Dermis microvascular lymphatic vessel endothelial cell (primary cell): ENCODE measurements around the gene SRGAP3. TPM values are rescaled to one million over a fixed set of nuclear protein-coding genes. Genes with fewer than 3 reads are reported as not detected.

Source experiments
- DNase-seq, 2 donors: peaks; one replicate each; pipeline versions ENCODE4 v3.0.0 to v3.0.0-alpha.2; 2010; ENCODE audit warnings: low read depth in 2 of 2
- total RNA-seq: library from RNA; depleted of rRNA; stranded (reverse); fragments of >200 nt; gene quantifications from 2 replicates; pipeline ENCODE4 v1.2.1, GENCODE V29; 2014

The SRGAP3 gene
- total RNA-seq, 1 donor from 2014 or later, result 1.0 TPM

DNA sequence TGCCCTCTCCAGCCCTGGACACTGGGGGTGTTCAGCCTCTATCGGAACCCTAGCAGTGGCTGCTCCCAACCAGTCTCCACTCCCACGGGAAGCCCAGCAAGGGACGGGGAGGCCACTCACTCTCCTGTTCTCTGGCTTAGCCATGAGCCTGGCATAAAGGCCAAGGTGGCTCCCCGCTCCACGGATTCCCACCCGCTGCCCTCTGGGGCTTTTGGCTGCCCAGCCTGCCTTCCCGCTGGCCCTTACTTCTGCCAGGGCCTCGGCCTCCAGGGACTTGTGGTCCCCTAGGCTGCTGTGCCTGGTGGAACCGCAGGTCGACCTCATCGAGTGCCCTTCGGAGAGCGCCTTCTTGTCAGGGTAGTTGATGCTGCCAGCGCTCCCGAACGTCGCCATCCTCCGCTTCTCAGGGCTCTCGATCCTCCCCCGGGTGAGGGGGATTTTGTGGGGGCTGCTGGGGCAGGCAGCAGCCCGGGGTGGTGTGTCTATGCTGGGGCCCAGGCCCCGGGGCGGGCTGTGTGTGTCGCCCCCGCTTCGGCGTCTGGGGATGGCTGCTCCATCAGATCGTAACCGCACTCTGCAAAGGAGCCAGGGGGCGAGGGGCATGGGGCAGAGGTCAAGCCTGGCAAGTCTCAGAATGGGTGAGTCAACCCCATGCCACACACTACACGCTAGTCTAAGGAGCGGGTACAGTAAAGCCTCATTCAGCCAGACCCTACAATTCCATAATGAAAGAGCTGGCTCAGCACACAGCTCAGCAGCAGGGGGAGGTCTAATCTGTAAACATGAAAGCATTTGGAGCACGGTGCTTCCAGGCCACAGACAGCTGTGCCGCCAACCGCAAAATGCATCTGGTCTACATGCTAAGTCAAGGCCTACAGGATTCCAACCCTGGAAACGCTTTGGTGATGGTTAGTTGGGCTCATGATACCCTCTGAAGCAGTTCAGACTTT is 258.9 kb downstream of the SRGAP3 start:
- no peak for DNase-seq

DNA sequence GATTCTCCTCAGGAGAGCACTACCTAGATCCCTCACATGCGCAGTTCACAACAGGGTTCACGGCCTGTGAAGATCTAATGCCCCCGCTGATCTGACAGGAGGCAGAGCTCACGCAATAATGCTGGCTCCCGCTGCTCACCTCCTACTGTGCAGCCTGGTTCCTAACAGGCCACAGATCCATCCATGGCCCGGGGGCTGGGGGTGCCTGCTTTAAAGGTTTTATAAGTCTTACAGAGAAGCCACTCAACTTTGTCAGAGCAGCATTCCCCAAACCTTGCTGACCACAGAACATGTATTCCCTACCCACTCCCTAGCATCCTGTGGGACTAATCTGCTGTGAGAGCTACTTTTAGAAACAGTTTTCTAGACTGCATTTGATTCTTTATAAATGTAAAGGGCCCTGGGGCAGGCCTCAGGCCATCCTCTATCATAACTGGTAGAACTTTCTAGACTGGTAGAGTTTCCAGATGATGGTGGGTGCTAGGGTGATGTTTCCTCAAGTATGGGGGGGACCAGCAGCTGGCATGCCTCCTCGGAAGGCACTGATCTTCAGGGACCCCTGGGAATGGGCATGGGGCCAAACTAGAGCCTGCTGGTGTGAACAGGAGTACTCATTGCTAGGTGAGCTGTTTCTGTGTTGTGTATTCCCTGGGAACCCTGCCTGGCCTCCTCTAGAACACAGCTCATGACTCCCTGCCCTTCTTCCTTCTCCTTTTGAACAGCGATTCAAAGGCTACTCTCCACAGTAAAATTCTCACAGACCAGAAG is 260.5 kb downstream of the SRGAP3 start:
- no peak for DNase-seq

DNA sequence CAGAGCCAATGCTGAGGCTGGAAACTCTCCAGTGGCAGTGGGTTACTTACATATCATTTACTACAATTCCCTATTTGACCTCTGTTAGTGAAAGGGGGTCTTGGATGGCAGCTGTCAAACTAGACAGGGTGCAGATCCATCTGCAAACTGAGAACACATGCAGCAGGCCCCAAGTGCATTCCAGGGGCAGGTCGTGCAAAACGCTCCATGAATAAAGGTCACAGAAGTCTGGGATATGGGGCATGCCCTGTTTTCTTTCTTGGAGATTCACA is 261.1 kb downstream of the SRGAP3 start:
- DNase-seq, result no peak

DNA sequence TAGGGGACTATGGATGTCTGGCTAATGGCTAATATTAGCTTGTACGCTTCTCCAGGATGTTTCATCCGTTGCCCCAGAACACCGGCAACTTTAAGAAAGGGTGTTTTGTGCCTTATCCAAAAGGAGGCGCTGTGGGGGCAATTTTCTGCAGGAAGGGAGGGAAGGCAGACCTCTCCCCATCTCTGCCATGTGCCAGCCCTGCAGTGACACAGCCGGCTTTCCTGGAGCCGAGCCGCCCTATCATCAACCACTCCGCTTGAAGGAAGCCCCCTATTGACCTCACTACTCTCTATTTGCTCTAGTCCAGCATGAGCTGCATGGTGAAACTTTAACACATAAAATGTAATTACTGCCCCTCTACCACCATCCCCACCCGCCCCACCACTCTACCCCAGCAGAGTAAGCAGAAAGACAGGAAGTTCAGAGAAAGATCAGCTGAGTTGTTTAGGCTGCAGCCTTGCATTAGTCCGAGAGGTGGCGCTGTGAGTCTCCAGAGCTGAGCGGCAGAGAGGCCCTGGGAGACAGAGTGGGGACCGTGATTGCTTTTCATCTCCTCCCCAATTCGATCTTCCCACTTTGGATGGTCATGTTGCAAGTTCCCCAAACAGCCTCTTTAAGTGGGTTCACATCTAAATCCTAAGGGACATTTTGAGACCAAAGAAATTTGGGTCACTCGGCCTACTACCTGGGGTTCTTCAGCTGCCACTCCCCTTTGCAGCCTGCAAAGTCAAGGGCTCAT is 261.6 kb downstream of the SRGAP3 start:
- DNase-seq, result peak; percentile 51 to 64

DNA sequence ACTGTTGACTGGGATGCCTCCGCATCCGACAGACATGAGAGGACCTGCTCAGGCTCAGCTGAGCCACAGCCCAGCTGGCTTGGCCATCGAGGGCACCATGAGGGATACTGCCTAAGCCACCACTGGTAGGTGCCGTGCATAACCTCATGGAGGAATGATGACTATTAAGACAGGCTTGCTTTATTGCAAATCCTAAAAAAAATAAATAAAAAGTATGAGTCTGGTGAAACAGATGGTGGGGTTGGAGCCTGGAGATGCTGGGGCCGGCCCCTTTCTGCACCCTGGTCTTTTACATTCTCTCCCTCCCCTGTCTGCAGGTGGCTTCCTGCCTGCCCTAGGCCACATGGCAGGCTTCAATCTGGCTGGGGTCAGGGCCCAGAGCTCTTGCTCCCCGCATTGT is 262.2 kb downstream of the SRGAP3 start:
- no peak for DNase-seq

DNA sequence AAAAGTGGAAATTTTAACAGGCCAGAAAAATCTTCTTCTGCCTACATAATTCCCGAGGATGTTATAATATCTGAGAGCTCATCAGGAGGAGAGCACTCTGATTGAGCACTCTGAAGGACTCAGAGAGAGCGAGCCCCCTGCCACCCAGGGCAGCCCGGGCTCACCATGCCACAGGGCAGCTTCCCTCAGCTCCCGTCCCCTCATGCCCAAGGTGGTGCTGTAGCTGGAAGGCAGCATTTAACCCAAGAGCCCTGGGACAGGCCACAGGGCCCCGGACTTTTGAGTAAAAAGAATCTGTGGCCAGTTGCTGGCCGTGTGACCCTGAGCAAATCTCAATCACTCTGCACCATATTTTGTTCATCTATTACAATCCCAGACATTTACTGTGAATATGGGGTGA is 262.7 kb downstream of the SRGAP3 start:
- no peak for DNase-seq

DNA sequence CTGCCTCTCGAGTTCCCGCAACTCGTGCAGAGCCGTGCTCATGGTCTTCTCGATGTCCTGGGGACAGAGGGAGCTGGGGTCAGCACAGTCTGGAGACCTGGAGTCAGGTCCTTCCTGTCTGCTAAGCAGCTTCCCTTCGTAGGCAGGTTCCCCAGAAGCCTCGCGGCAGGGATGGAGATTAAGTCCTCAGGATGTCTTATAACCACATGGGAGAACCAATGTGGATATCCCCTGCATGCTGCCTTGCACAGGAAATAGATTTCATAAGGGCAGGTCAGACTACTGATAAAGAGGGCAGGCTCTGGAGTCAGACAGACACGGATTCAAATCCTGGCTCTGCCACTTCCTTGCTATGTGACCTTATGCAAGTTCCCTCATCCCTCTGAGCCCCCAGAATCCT is 263.6 kb downstream of the SRGAP3 start:
- DNase-seq, result no peak

DNA sequence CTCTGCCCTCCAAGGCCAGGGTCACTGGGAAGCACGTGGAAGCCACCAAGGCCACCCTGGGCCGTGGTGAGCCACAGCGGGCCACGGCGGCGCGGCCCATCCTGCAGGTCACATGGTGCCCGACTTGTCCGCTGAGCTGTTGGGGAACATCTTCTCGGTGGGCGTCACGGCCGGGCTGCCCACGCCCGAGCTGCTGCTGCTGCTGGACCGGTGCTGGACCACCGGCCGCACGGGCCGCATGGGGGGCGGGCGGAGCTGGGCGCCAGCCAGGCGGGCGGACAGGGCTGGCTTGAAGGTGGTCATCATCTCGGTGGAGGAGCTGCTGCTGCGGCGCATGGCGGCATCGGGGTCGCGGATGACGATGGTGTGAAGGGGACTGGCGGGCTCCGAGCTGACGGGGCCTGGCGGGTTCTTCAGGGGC is 264.0 kb downstream of the SRGAP3 start:
- DNase-seq, result no peak

DNA sequence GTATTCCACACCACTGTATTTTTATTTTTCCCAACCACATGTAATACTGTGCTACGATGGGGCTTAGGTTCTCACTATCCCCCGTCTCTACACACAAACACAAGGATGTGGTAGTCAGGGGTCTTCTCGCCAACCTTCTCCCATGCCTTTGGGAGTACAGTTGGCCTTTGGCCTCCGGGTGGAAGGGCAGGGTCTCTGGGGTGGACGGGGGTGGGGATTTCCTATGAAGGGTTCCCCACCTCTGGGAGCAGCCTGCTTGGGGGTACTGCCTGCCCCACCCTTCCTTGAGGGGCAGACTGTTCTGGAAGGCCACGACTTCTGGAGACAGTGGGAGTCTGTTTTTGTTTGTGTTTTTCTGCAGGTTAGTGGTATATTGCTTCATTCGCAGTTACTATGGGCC is 264.9 kb downstream of the SRGAP3 start:
- DNase-seq, result no peak

DNA sequence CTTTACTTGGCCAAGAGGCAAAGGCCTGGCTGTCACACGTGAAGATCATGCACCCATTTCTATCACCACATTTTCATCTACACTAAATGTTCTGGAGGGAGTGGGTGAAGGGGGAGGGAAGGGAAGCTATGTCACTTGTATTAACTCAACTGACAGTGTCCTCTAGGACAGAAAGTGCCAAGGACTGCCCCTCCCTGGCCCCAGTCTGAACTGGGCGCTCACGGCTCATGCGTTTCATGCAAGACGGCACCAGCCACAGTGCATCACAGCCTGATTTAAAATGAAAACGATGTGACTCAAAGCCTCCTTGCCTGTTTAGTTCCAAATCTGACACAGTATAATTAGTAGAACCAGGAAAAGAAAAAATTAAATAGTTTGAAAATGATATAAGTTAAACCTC is 265.4 kb downstream of the SRGAP3 start:
- DNase-seq, result no peak

DNA sequence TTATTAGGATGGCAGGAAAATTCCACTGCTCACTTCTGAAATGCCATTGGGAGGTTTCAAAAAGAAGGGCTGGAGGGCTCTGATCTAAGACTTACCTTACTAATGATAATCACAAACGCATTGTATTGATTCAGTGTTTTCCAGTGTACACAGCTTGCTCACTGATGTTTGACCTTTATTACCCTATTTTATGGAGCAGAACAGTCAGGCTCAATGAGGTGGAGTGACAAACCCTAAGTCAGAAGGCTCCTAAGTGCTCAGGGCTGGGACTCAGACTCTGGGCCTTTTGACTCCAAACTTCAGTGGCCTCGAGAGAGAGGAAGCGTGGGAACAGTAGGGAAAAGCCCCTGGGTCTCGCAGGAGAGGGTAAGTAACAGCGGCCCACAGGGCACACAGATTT is 265.9 kb downstream of the SRGAP3 start:
- no peak for DNase-seq

DNA sequence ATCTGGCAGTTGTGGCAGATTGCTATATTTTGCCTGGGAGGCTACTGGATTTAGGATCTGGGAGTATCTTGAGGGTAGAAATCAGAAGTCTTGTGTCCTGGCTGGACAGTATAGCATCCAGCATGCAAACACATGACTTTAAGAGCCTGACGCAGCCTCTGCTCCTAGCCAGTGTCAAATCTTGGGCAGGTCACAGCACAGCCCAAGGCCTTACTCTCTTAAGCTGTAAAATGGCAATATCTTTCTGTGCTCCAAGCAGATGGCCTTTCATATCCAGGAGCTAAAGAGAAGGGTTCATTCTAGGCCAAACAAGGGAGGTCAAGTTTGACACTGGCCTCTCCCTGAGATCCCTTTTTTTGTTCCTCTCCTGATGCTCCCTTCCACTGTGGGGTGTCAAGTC is 266.4 kb downstream of the SRGAP3 start:
- no peak for DNase-seq

DNA sequence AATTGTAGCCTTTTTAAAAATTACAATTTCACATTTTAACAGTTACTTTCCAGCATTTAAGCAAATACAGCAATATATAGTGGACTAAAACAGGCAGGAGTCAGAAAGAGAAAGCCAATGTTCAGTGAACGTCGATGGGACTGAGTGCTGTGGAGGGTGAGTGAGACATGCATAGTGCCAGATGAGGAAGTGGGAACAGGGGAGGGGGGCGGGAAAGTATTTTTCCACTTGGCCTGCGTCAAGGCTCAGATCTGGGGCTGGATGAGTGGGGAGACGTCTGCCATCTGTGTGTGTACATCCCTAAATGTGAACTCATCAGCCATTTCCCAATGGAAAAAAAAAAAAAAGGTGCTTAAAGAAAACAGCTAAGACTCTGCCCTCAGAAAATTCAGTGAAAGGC is 266.9 kb downstream of the SRGAP3 start:
- peak; percentile 17 to 20 for DNase-seq

DNA sequence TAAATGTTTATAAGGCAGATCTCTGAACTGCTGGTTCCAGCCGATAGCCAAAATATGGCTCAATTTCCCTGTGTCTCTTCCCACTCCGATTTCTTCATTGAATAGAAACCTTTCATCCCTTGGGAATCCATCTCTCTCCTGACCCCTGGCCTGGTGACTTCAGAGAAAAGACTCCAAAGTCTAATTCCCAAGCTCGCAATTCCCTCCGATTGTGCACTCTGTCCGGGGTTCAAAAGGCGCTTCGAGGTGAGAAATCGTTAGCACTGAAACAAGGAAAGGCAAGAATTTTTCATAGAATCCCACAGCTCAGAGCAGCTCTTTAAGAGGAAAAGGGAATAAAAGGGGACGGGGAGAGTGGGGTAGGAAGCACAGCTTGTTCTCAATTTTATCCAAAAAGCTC is 267.7 kb downstream of the SRGAP3 start:
- DNase-seq, result no peak

DNA sequence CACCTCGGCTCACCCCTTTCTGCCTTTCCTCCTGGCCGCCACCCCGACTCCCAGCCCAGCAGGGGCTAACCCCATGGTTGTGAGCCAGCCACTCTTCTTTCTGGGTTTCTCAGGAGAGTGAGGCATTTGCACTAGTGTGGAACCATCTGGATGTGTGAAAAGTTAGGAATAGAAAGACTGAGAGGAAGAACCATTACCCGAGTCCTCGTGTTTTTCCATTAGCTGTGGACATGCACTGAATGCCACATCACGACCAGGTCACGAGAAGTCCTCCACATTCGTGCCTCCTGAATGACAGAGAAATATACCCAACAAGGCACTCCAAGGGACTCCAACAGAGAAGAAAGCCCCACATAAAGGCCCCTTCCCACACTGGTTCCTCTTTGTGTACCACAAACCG is 268.1 kb downstream of the SRGAP3 start:
- DNase-seq, result no peak

DNA sequence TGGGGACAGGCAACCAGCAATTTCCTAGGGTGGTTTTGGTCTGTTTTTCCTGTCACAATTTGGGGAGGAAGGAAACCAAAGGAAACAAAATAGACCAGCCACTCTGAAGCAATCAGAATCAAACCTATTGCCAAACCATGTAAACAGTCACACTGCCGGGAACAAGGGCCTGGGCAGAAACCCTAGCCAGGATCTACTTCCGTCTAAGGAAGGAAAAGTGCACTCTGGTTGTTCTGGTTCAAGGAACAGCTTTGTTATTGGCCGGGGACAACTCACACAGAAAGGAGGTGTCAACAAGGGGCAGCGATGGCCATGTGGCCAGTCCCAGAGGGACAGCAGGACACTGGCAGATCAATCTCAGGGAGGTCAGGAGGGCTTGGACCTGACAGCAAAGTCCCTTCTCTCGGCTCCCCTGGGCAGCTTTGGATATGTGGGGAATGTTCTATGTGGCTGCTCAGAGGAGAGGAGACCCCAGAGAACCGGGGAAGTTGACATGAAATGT is 268.6 kb downstream of the SRGAP3 start:
- DNase-seq, result no peak

DNA sequence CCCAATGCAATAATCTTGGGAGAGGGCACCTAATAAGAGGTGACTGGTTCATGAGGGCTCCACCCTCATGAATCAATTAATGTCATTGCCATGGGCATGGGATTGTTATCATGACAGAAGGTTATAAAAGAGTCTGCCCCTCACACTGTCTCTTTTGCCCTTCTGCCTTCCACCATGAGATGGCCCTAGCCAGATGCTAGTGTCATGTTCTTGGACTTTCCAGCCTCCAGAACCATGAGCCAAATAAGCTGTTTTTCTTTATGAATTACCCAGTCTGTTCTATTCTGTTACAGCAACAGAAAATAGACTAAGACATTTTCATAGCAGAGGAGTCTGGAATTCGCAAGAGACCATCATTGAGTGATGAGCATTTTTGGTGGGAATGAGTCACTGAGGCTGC is 270.2 kb downstream of the SRGAP3 start:
- no peak for DNase-seq

DNA sequence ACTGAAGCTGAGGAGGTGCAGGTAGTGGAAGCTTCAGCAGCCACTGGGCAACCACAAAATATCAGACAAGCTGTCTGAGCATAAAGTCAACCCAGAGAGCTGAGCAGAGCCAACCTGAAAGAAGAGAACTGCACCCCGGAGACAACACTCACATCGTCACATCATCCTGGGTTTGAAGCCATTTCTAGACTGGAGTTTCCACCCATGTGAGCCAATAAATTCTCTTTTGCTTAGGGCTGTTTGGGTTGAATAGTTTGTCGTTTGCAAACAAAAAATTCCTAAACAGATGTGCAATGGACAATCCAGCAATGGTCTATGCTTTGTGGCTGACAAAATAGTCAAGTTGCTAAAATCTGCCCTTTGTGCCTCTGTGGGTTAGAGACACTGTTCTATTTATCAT is 270.9 kb downstream of the SRGAP3 start:
- no peak for DNase-seq

DNA sequence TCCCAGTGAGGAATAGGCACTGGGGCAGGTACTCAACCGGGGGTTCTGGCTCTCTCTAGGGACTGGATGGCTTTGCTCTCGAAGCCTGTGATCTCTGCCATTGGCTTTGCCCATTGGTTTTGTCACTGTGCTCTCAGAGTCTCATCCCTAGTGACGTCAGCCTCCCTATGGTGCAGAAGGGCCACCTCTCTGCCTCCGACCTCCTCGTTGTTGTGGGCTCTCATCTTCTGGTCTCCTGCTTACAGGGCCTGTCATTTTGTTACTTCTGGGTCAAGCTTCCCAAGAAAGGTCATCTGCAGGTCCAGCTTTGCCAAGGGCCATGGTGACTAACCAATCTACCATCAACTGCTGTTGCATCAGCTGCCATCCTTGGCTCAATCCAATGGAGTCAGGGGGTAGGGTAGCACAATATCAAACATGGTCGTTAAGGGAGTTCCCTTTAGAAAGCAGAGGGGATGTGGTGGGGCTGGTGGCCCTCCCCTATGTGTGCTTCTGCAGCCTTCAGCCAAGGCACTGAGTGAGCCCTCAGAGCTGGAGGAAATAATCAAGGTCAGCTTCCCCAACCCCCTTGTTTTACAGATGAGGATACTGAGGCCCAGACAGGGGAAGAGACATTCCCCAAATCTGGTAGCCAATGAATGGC is 272.8 kb downstream of the SRGAP3 start:
- DNase-seq, result no peak

DNA sequence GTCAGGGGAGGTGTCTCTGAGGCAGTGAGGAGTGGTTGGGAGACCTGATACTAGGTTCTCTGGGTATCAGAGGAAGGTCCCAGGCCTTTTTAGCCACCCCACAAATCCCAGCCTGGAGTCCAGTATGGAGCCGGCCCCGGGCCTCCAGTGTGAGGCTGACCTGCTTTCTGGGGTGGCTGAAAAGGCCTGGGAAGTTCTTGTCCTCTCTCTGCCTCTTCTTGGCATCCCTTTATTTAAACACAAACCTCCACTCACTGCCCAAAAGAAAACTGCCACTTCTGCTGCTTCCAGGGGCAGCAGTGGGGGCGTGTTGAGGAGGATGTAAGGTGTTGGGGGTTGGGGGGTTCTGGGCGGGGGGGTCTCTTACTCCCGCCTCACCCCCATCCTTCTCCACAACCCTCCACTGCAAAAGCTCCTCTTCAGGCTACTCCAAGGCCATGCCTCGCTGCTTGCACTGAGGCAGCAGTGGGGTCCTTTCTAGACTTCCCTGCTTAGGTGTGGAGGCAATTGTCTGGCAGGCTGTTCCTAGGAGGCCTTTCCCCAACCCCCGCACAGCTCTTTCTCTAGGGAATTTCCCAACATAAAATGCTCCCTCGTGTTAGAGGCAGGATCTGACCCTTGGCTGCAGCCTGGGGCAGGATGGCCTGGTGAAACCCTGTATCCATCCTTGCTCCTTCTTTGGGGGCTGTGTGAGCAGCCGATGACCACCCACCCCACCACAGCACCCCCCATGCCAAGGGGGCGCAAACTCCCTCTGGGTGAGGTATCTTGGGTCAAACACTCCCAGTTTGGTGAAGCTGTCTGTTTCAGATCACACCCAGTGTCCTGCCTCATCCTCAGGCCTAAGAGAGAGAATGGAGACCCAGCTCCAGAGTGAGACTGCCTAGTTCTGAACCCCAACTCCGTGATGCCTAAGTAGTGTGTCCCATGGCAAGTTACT is 274.1 kb downstream of the SRGAP3 start:
- DNase-seq, result no peak

DNA sequence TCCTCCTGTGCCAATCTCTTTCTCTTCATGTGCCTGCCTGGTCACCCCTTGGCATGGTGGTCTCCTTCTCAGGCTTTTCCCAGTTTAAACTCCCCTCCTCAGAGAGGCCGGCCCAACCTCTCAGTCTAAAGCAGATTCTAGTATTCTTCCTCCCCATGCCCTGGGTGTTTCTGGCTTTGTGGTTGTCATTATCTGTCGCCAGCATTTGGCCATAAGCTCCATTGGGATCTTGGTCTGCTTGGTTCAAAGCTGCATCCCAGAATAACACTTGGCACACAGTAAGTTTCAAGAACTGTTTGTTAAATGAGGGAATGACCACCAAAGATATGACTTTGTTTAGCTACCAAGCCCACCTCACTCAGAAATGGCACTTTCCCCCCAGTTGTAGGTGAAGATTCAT is 275.0 kb downstream of the SRGAP3 start:
- DNase-seq, result no peak
